ENCODE measurements around the gene SLC25A26. TPM values are rescaled to one million over a fixed set of nuclear protein-coding genes. Genes with fewer than 3 reads are reported as not detected.

SLC25A26 gene
- total RNA-seq, 4 donors from 2014 or later = 21.5 to 28.6 (median 26.9) TPM

- TF ChIP-seq CTCF (IDR thresholded peaks at IDR 0.05; ENCODE audit: low read depth) = no peak
Measured at GRCh38 chr3:66394019-66394752, 173.4 kb downstream of the SLC25A26 start.

- TF ChIP-seq CTCF (IDR thresholded peaks at IDR 0.05; ENCODE audit: low read depth) = no peak
Measured at GRCh38 chr3:66394753-66395249, 174.0 kb downstream of the SLC25A26 start.

GRCh38 chr3:66395635-66396034 lies 174.8 kb downstream of the SLC25A26 start:
- no peak for TF ChIP-seq CTCF (IDR thresholded peaks at IDR 0.05; ENCODE audit: low read depth)

GRCh38 chr3:66396161-66396760 lies 175.5 kb downstream of the SLC25A26 start:
- TF ChIP-seq CTCF (IDR thresholded peaks at IDR 0.05; ENCODE audit: low read depth) = no peak

GRCh38 chr3:66396888-66397287 lies 176.1 kb downstream of the SLC25A26 start:
- no peak for TF ChIP-seq CTCF (IDR thresholded peaks at IDR 0.05; ENCODE audit: low read depth)

GRCh38 chr3:66397745-66398144 lies 176.9 kb downstream of the SLC25A26 start:
- no peak for TF ChIP-seq CTCF (IDR thresholded peaks at IDR 0.05; ENCODE audit: low read depth)

- no peak for TF ChIP-seq CTCF (IDR thresholded peaks at IDR 0.05; ENCODE audit: low read depth)
Measured at GRCh38 chr3:66398228-66399025, 177.6 kb downstream of the SLC25A26 start.
